ENCODE data around the gene IQSEC1.

The IQSEC1 gene

GRCh38 chr3:13080591-13080990 is 7.4 kb upstream of the IQSEC1 start:
- Histone ChIP-seq H3K4me3 (ENCODE audit: low read length) (no peak overlapping the region), H3K27me3 (ENCODE audit: control insufficient read depth, insufficient read depth, low read length) (peaks cover 9% of the 10 kb centered on the region), H3K9me3 (ENCODE audit: control insufficient read depth, low read depth, low read length) (no peaks in the 10 kb centered on the region), H3K36me3 (ENCODE audit: control insufficient read depth, low read depth, low read length) (no peaks in the 10 kb centered on the region), H3K9ac (ENCODE audit: low read length) (no peak overlapping the region), H3K4me1 (ENCODE audit: control insufficient read depth, low read depth, low read length) (no peaks in the 10 kb centered on the region), H3K27ac (ENCODE audit: low read length) (no peak overlapping the region)

- no peak overlapping the region for H3K9ac ChIP-seq (ENCODE audit: low read length)
Observed at GRCh38 chr3:13080026-13080425, 6.8 kb upstream of the IQSEC1 start.

GRCh38 chr3:13079510-13079909 is 6.3 kb upstream of the IQSEC1 start:
- no peak overlapping the region for H3K27ac ChIP-seq (ENCODE audit: low read length)
- H3K4me3 ChIP-seq (ENCODE audit: low read length): no peak overlapping the region
- H3K27me3 ChIP-seq (ENCODE audit: control insufficient read depth, insufficient read depth, low read length): peaks cover 20% of the 10 kb centered on the region
- no peaks in the 10 kb centered on the region for H3K9me3 ChIP-seq (ENCODE audit: control insufficient read depth, low read depth, low read length)
- H3K4me1 ChIP-seq (ENCODE audit: control insufficient read depth, low read depth, low read length): no peaks in the 10 kb centered on the region
- no peaks in the 10 kb centered on the region for H3K36me3 ChIP-seq (ENCODE audit: control insufficient read depth, low read depth, low read length)
- H3K9ac ChIP-seq (ENCODE audit: low read length): no peak overlapping the region

More at GRCh38 chr3:13080026-13080425, 6.8 kb upstream of the IQSEC1 start:
- no peaks in the 10 kb centered on the region for H3K36me3 ChIP-seq (ENCODE audit: control insufficient read depth, low read depth, low read length)
- peaks cover 15% of the 10 kb centered on the region for H3K27me3 ChIP-seq (ENCODE audit: control insufficient read depth, insufficient read depth, low read length)
- H3K27ac ChIP-seq (ENCODE audit: low read length): no peak overlapping the region
- no peaks in the 10 kb centered on the region for H3K4me1 ChIP-seq (ENCODE audit: control insufficient read depth, low read depth, low read length)
- no peaks in the 10 kb centered on the region for H3K9me3 ChIP-seq (ENCODE audit: control insufficient read depth, low read depth, low read length)
- H3K4me3 ChIP-seq (ENCODE audit: low read length): no peak overlapping the region

- Histone ChIP-seq H3K4me1 (ENCODE audit: control insufficient read depth, low read depth, low read length) (no peaks in the 10 kb centered on the region), H3K4me3 (ENCODE audit: low read length) (no peak overlapping the region), H3K27me3 (ENCODE audit: control insufficient read depth, insufficient read depth, low read length) (peaks cover 25% of the 10 kb centered on the region), H3K9me3 (ENCODE audit: control insufficient read depth, low read depth, low read length) (no peaks in the 10 kb centered on the region), H3K27ac (ENCODE audit: low read length) (no peak overlapping the region), H3K36me3 (ENCODE audit: control insufficient read depth, low read depth, low read length) (no peaks in the 10 kb centered on the region), H3K9ac (ENCODE audit: low read length) (no peak overlapping the region)
Observed at GRCh38 chr3:13079051-13079450, 5.8 kb upstream of the IQSEC1 start.

GRCh38 chr3:13078163-13078905 is 5.1 kb upstream of the IQSEC1 start:
- H3K27me3 ChIP-seq (ENCODE audit: control insufficient read depth, insufficient read depth, low read length): peaks cover 32% of the 10 kb centered on the region
- H3K4me3 ChIP-seq (ENCODE audit: low read length): no peak overlapping the region
- H3K9me3 ChIP-seq (ENCODE audit: control insufficient read depth, low read depth, low read length): no peaks in the 10 kb centered on the region
- H3K36me3 ChIP-seq (ENCODE audit: control insufficient read depth, low read depth, low read length): no peaks in the 10 kb centered on the region
- H3K27ac ChIP-seq (ENCODE audit: low read length): no peak overlapping the region
- H3K4me1 ChIP-seq (ENCODE audit: control insufficient read depth, low read depth, low read length): no peaks in the 10 kb centered on the region
- H3K9ac ChIP-seq (ENCODE audit: low read length): no peak overlapping the region

GRCh38 chr3:13077431-13078162 is 4.4 kb upstream of the IQSEC1 start:
- Histone ChIP-seq H3K36me3 (ENCODE audit: control insufficient read depth, low read depth, low read length) (no peaks in the 10 kb centered on the region), H3K9me3 (ENCODE audit: control insufficient read depth, low read depth, low read length) (no peaks in the 10 kb centered on the region), H3K9ac (ENCODE audit: low read length) (no peak overlapping the region), H3K4me1 (ENCODE audit: control insufficient read depth, low read depth, low read length) (peaks cover 4% of the 10 kb centered on the region), H3K4me3 (ENCODE audit: low read length) (no peak overlapping the region), H3K27me3 (ENCODE audit: control insufficient read depth, insufficient read depth, low read length) (peaks cover 39% of the 10 kb centered on the region), H3K27ac (ENCODE audit: low read length) (no peak overlapping the region)

GRCh38 chr3:13075986-13076654 is 2.9 kb upstream of the IQSEC1 start:
- Histone ChIP-seq H3K4me3 (ENCODE audit: low read length) (no peak overlapping the region), H3K36me3 (ENCODE audit: control insufficient read depth, low read depth, low read length) (no peaks in the 10 kb centered on the region), H3K27ac (ENCODE audit: low read length) (no peak overlapping the region), H3K4me1 (ENCODE audit: control insufficient read depth, low read depth, low read length) (peaks cover 8% of the 10 kb centered on the region), H3K9ac (ENCODE audit: low read length) (no peak overlapping the region), H3K9me3 (ENCODE audit: control insufficient read depth, low read depth, low read length) (no peaks in the 10 kb centered on the region), H3K27me3 (ENCODE audit: control insufficient read depth, insufficient read depth, low read length) (peaks cover 47% of the 10 kb centered on the region)

GRCh38 chr3:13075318-13075717 is 2.1 kb upstream of the IQSEC1 start:
- H3K27ac ChIP-seq (ENCODE audit: low read length): no peak overlapping the region
- no peak overlapping the region for H3K4me3 ChIP-seq (ENCODE audit: low read length)
- peaks cover 8% of the 10 kb centered on the region for H3K4me1 ChIP-seq (ENCODE audit: control insufficient read depth, low read depth, low read length)
- peaks cover 47% of the 10 kb centered on the region for H3K27me3 ChIP-seq (ENCODE audit: control insufficient read depth, insufficient read depth, low read length)
- H3K9me3 ChIP-seq (ENCODE audit: control insufficient read depth, low read depth, low read length): no peaks in the 10 kb centered on the region
- no peak overlapping the region for H3K9ac ChIP-seq (ENCODE audit: low read length)
- H3K36me3 ChIP-seq (ENCODE audit: control insufficient read depth, low read depth, low read length): no peaks in the 10 kb centered on the region

- no peaks in the 10 kb centered on the region for H3K9me3 ChIP-seq (ENCODE audit: control insufficient read depth, low read depth, low read length)
- peaks cover 8% of the 10 kb centered on the region for H3K4me1 ChIP-seq (ENCODE audit: control insufficient read depth, low read depth, low read length)
- no peak overlapping the region for H3K4me3 ChIP-seq (ENCODE audit: low read length)
- no peaks in the 10 kb centered on the region for H3K36me3 ChIP-seq (ENCODE audit: control insufficient read depth, low read depth, low read length)
- peaks cover 47% of the 10 kb centered on the region for H3K27me3 ChIP-seq (ENCODE audit: control insufficient read depth, insufficient read depth, low read length)
- H3K27ac ChIP-seq (ENCODE audit: low read length): no peak overlapping the region
- no peak overlapping the region for H3K9ac ChIP-seq (ENCODE audit: low read length)
Observed at GRCh38 chr3:13074006-13074375, 762 bp upstream of the IQSEC1 start.

GRCh38 chr3:13072600-13073325 is 466 bp downstream of the IQSEC1 start:
- Histone ChIP-seq H3K4me1 (ENCODE audit: control insufficient read depth, low read depth, low read length) (peaks cover 8% of the 10 kb centered on the region), H3K36me3 (ENCODE audit: control insufficient read depth, low read depth, low read length) (no peaks in the 10 kb centered on the region), H3K27ac (ENCODE audit: low read length) (no peak overlapping the region), H3K9me3 (ENCODE audit: control insufficient read depth, low read depth, low read length) (no peaks in the 10 kb centered on the region), H3K27me3 (ENCODE audit: control insufficient read depth, insufficient read depth, low read length) (peaks cover 47% of the 10 kb centered on the region), H3K9ac (ENCODE audit: low read length) (no peak overlapping the region), H3K4me3 (ENCODE audit: low read length) (peak overlapping the region; percentile 33)

GRCh38 chr3:13072239-13072599 is 1.0 kb downstream of the IQSEC1 start:
- H3K9me3 ChIP-seq (ENCODE audit: control insufficient read depth, low read depth, low read length): no peaks in the 10 kb centered on the region
- no peak overlapping the region for H3K27ac ChIP-seq (ENCODE audit: low read length)
- H3K36me3 ChIP-seq (ENCODE audit: control insufficient read depth, low read depth, low read length): no peaks in the 10 kb centered on the region
- peaks cover 47% of the 10 kb centered on the region for H3K27me3 ChIP-seq (ENCODE audit: control insufficient read depth, insufficient read depth, low read length)
- peaks cover 8% of the 10 kb centered on the region for H3K4me1 ChIP-seq (ENCODE audit: control insufficient read depth, low read depth, low read length)
- H3K4me3 ChIP-seq (ENCODE audit: low read length): no peak overlapping the region
- no peak overlapping the region for H3K9ac ChIP-seq (ENCODE audit: low read length)

All from iPS-18a (cell line).